K562 (cell line): Measurements from ENCODE around the gene PRRT1. TPM values are rescaled to one million over a fixed set of nuclear protein-coding genes. Genes with fewer than 3 reads are reported as not detected.

Source experiments
- ATAC-seq: fragments of 200-7000 bp; cut with Tn5 transposase; 3 replicates; pipeline ENCODE4 v1.9.1; 2020; ENCODE audit warnings: moderate library complexity
- BruUV-seq: library from RNA; stranded (reverse); fragments of 400-500 nt; replicated peaks from 2 replicates; lab custom pipeline; 2021; lab: Mats Ljungman, UMichigan
- CTCF ChIA-PET: fragments of 300-600 bp; formaldehyde crosslinking; extraction: SDS; loops from one replicate; lab custom pipeline; 2021; ENCODE audit warnings: low intra/inter-chr PET ratio; lab: Yijun Ruan, JAX
- POLR2A ChIA-PET: fragments of 300-600, 350-650 bp; sonication (Branson Sonifier 250); formaldehyde crosslinking; extraction: SDS; loops from one replicate; lab custom pipeline; 2021; ENCODE audit warnings: antibody characterized with exemption, inconsistent platforms; lab: Yijun Ruan, JAX
- DNase-seq, 4 experiments: peaks; one replicate each; pipeline versions ENCODE4 v3.0.0 to v3.0.0-alpha.2; 2011 to 2018; ENCODE audit warnings: low spot score in 3 of 4, mixed read lengths in 3 of 4; ENCODE audit errors: extremely low read depth in 1 of 4
- FAIRE-seq: peaks from 2 replicates; lab custom pipeline; 2011; peaks lifted over from hg19 to GRCh38; lab: Jason Lieb, UNC
- H2AFZ ChIP-seq: 2 replicates; pipeline ENCODE4 v1.6.0; 2011; ENCODE audit warnings: low read depth, low read length, control low read depth, inconsistent platforms
- H3K27ac ChIP-seq: fragments of 200-600 bp; 3 replicates; pipeline ENCODE4 v1.8.0; 2011; ENCODE audit warnings: low read depth, mild to moderate bottlenecking, control low read depth, inconsistent platforms, low read length, moderate library complexity, mixed read lengths; ENCODE audit errors: extremely low read depth
- H3K27me3 ChIP-seq, 2 experiments: fragments of 300-600 bp in 1 of 2; 2 replicates in 1 of 2; 3 replicates in 1 of 2; pipeline versions ENCODE4 v1.6.0 to v1.8.0; 2011; ENCODE audit warnings: inconsistent platforms in 2 of 2, low read length in 2 of 2, mild to moderate bottlenecking in 1 of 2, mixed read lengths in 1 of 2, moderate library complexity in 1 of 2; ENCODE audit not compliant: control insufficient read depth in 2 of 2, insufficient read depth in 2 of 2
- H3K36me3 ChIP-seq: fragments of 300-600 bp; 3 replicates; pipeline ENCODE4 v1.8.0; 2011; ENCODE audit warnings: mild to moderate bottlenecking, low read length, inconsistent platforms; ENCODE audit not compliant: control insufficient read depth, insufficient read depth
- H3K4me1 ChIP-seq, 2 experiments: fragments of 200-600 bp in 1 of 2; replicated peaks in 1 of 2; 2 replicates in 1 of 2; 3 replicates in 1 of 2; pipeline versions ENCODE4 v1.5.1 to v1.8.0; 2011; ENCODE audit warnings: inconsistent platforms in 2 of 2, low read length in 2 of 2, mild to moderate bottlenecking in 1 of 2, mixed read lengths in 1 of 2, moderate library complexity in 1 of 2; ENCODE audit not compliant: control insufficient read depth in 2 of 2, insufficient read depth in 2 of 2
- H3K4me2 ChIP-seq: 2 replicates; pipeline ENCODE4 v1.6.1; 2011; ENCODE audit warnings: low read length, control low read depth, inconsistent platforms, mixed read lengths; ENCODE audit not compliant: insufficient read depth
- H3K4me3 ChIP-seq: fragments of 200-600 bp; sonication (generic), shearing (Covaris generic); 2 replicates; pipeline ENCODE4 v1.5.1; 2016; ENCODE audit warnings: control low read depth, inconsistent platforms
- H3K79me2 ChIP-seq: fragments of 200-600 bp; 3 replicates; pipeline ENCODE4 v1.8.0; 2011; ENCODE audit warnings: low read length, inconsistent platforms; ENCODE audit not compliant: control insufficient read depth, insufficient read depth
- H3K9ac ChIP-seq, 2 experiments: 2 replicates each; pipeline versions ENCODE4 v1.6.0 to v1.6.1; 2011; ENCODE audit warnings: low read depth in 2 of 2, low read length in 2 of 2, control low read depth in 1 of 2, inconsistent platforms in 1 of 2, mild to moderate bottlenecking in 1 of 2, mixed read lengths in 1 of 2; ENCODE audit not compliant: insufficient read depth in 1 of 2
- H3K9me1 ChIP-seq: one replicate; pipeline ENCODE4 v1.6.0; 2011; ENCODE audit warnings: inconsistent platforms, mild to moderate bottlenecking, low read length, moderate library complexity; ENCODE audit not compliant: control insufficient read depth, insufficient read depth
- H3K9me3 ChIP-seq: replicated peaks from 2 replicates; pipeline ENCODE4 v1.5.1; 2011; ENCODE audit warnings: low read depth, low read length, inconsistent platforms; ENCODE audit not compliant: control insufficient read depth, insufficient read depth
- H4K20me1 ChIP-seq: replicated peaks from 2 replicates; pipeline ENCODE4 v1.6.1; 2011; ENCODE audit warnings: low read length, inconsistent platforms, mixed read lengths; ENCODE audit not compliant: control insufficient read depth, insufficient read depth
- ATF6 ChIP-seq: sonication (generic); formaldehyde crosslinking; IDR thresholded peaks from 2 replicates; pipeline ENCODE4 v1.4.0; 2020; ENCODE audit warnings: mild to moderate bottlenecking, missing genetic modification reagents
- EHMT2 ChIP-seq: fragments of 450-650 bp; IDR thresholded peaks from 2 replicates; pipeline ENCODE4 v1.6.1; 2018; ENCODE audit warnings: antibody characterized with exemption
- MNT ChIP-seq, 2 experiments: fragments of 450-650 bp; conservative IDR thresholded peaks; 2 replicates each; pipeline ENCODE4 v1.6.1; 2017; ENCODE audit warnings: mild to moderate bottlenecking in 2 of 2, moderate library complexity in 2 of 2
- NCOA1 ChIP-seq: fragments of 450-650 bp; IDR thresholded peaks from 2 replicates; pipeline ENCODE4 v1.6.1; 2016; ENCODE audit warnings: low read depth
- NCOA6 ChIP-seq: fragments of 450-650 bp; IDR thresholded peaks from 2 replicates; pipeline ENCODE4 v1.6.1; 2017; ENCODE audit warnings: mild to moderate bottlenecking
- REST ChIP-seq, 2 experiments: fragments of 450-650 bp; formaldehyde crosslinking in 1 of 2; IDR thresholded peaks; 2 replicates each; pipeline versions ENCODE4 v1.4.0 to v1.6.1; 2014 to 2020; ENCODE audit warnings: mild to moderate bottlenecking in 2 of 2, borderline replicate concordance in 1 of 2, low read depth in 1 of 2
- WGBS: fragments of 100-300 bp; shearing (Covaris generic); methylation state at CpG from one replicate; pipeline ENCODE4 v1.1.6; 2016; ENCODE audit warnings: low coverage, mixed read lengths; ENCODE audit not compliant: insufficient coverage; ENCODE audit errors: missing lambda C conversion rate; 5-methylcytosine and 5-hydroxymethylcytosine counted together
- in situ Hi-C: fragments of 300-500 bp; cut with MboI; formaldehyde crosslinking; loops from 4 replicates; pipeline ENCODE4 v1.15.0; 2018; ENCODE audit warnings: inconsistent platforms, mixed read lengths
- intact Hi-C: fragments of 100-400 bp; cut with micrococcal nuclease; formaldehyde crosslinking; loops from 2 replicates; pipeline ENCODE4 v1.14.2; 2022
- polyA plus RNA-seq, 8 experiments: library from polyadenylated mRNA; depleted of rRNA in 4 of 8; stranded (reverse) in 5 of 8; unstranded in 3 of 8; fragments of >200 nt; fragmentation: Nextera tagmentation in 2 of 8; fragmentation: Illumina TruSeq in 1 of 8; extraction: Ambion mirVana in 2 of 8; extraction: Trizol in 1 of 8; gene quantifications; 2 replicates each; pipeline versions ENCODE4 v1.2.1 to v1.2.3, GENCODE V29; 2011 to 2014; ENCODE audit warnings: inconsistent platforms in 1 of 8, missing spikeins in 1 of 8
- total RNA-seq, 7 experiments: library from RNA; depleted of rRNA in 6 of 7; stranded (reverse); fragments of >200 nt in 6 of 7; fragmentation: Illumina TruSeq in 2 of 7; extraction: Trizol in 2 of 7; gene quantifications; 2 replicates each; pipeline versions ENCODE4 v1.2.1 to v1.2.3, GENCODE V29; 2011 to 2021; ENCODE audit warnings: low replicate concordance in 1 of 7

PRRT1 gene
- total and polyA plus RNA-seq, 9 of the 15 experiments (the other 6 are each of a cell fraction or from before 2014, with no cell fraction given): 0.14 to 3.5 (median 0.41) TPM

GRCh38 chr6:32105433-32105832 is 46.3 kb downstream of the PRRT1 start:
- H3K4me2 ChIP-seq: no peak overlapping the region
- H3K27ac ChIP-seq: no peak overlapping the region
- no peaks in the 10 kb centered on the region for H4K20me1 ChIP-seq
- peaks cover 29 to 33% of the 10 kb centered on the region in 2 experiments for H3K4me1 ChIP-seq
- no peaks in the 10 kb centered on the region for H3K9me1 ChIP-seq
- CTCF ChIA-PET: no interaction called here
- H2AFZ ChIP-seq: no peak overlapping the region
- no peak for ATAC-seq
- no peak overlapping the region for H3K4me3 ChIP-seq
- 4% methylated on average over 4 of the region's 4 CpGs for WGBS
- in situ Hi-C loops: no loop called here
- POLR2A ChIA-PET: no interaction called here
- FAIRE-seq: no peak
- no peaks in the 10 kb centered on the region for H3K9me3 ChIP-seq
- H3K27me3 ChIP-seq: peaks cover 0 to 42% of the 10 kb centered on the region in 2 experiments; a peak in 2 of 5 replicates
- no peak overlapping the region for H3K9ac ChIP-seq
- DNase-seq: no peak
- no peaks in the 10 kb centered on the region for H3K79me2 ChIP-seq
- BruUV-seq: no TSS peak
- H3K36me3 ChIP-seq: no peaks in the 10 kb centered on the region
- intact Hi-C loops: no loop called here
- TF ChIP-seq EHMT2: peak; percentile 93
- peak; percentile 84 for TF ChIP-seq NCOA1
- no peak for TF ChIP-seq ATF6 (CRISPR knock-in tag)
- peak; percentile 97 for TF ChIP-seq REST (IDR thresholded peaks at IDR 0.05; ENCODE audit: borderline replicate concordance)
- TF ChIP-seq REST (CRISPR knock-in tag; IDR thresholded peaks at IDR 0.05; ENCODE audit: low read depth): peak; percentile 76; the same call in 1 of the 2 replicates
- peak; percentile 61; the same call in 1 of the 2 replicates for TF ChIP-seq NCOA6
- TF ChIP-seq MNT (conservative IDR thresholded peaks at IDR 0.05): 0 out of 4 replicates have a peak, but pooled peaks of 1 of the 2 experiments have one; percentile 25
